K562 (cell line): ENCODE data around the gene ITGA1. TPM values are rescaled to one million over a fixed set of nuclear protein-coding genes. Genes with fewer than 3 reads are reported as not detected.

Experiments used
- ATAC-seq: fragments of 200-7000 bp; cut with Tn5 transposase; 3 replicates; pipeline ENCODE4 v1.9.1; 2020; ENCODE audit warnings: moderate library complexity
- BruUV-seq: library from RNA; stranded (reverse); fragments of 400-500 nt; replicated peaks from 2 replicates; lab custom pipeline; 2021; lab: Mats Ljungman, UMichigan
- CTCF ChIA-PET: fragments of 300-600 bp; formaldehyde crosslinking; extraction: SDS; loops from one replicate; lab custom pipeline; 2021; ENCODE audit warnings: low intra/inter-chr PET ratio; lab: Yijun Ruan, JAX
- POLR2A ChIA-PET: fragments of 300-600, 350-650 bp; sonication (Branson Sonifier 250); formaldehyde crosslinking; extraction: SDS; loops from one replicate; lab custom pipeline; 2021; ENCODE audit warnings: antibody characterized with exemption, inconsistent platforms; lab: Yijun Ruan, JAX
- DNase-seq, 4 experiments: peaks; one replicate each; pipeline versions ENCODE4 v3.0.0 to v3.0.0-alpha.2; 2011 to 2018; ENCODE audit warnings: low spot score in 3 of 4, mixed read lengths in 3 of 4; ENCODE audit errors: extremely low read depth in 1 of 4
- FAIRE-seq: peaks from 2 replicates; lab custom pipeline; 2011; peaks lifted over from hg19 to GRCh38; lab: Jason Lieb, UNC
- H2AFZ ChIP-seq: 2 replicates; pipeline ENCODE4 v1.6.0; 2011; ENCODE audit warnings: low read depth, low read length, control low read depth, inconsistent platforms
- H3K27ac ChIP-seq: fragments of 200-600 bp; 3 replicates; pipeline ENCODE4 v1.8.0; 2011; ENCODE audit warnings: low read depth, mild to moderate bottlenecking, control low read depth, inconsistent platforms, low read length, moderate library complexity, mixed read lengths; ENCODE audit errors: extremely low read depth
- H3K27me3 ChIP-seq, 2 experiments: fragments of 300-600 bp in 1 of 2; 2 replicates in 1 of 2; 3 replicates in 1 of 2; pipeline versions ENCODE4 v1.6.0 to v1.8.0; 2011; ENCODE audit warnings: inconsistent platforms in 2 of 2, low read length in 2 of 2, mild to moderate bottlenecking in 1 of 2, mixed read lengths in 1 of 2, moderate library complexity in 1 of 2; ENCODE audit not compliant: control insufficient read depth in 2 of 2, insufficient read depth in 2 of 2
- H3K36me3 ChIP-seq: fragments of 300-600 bp; 3 replicates; pipeline ENCODE4 v1.8.0; 2011; ENCODE audit warnings: mild to moderate bottlenecking, low read length, inconsistent platforms; ENCODE audit not compliant: control insufficient read depth, insufficient read depth
- H3K4me1 ChIP-seq, 2 experiments: fragments of 200-600 bp in 1 of 2; replicated peaks in 1 of 2; 2 replicates in 1 of 2; 3 replicates in 1 of 2; pipeline versions ENCODE4 v1.5.1 to v1.8.0; 2011; ENCODE audit warnings: inconsistent platforms in 2 of 2, low read length in 2 of 2, mild to moderate bottlenecking in 1 of 2, mixed read lengths in 1 of 2, moderate library complexity in 1 of 2; ENCODE audit not compliant: control insufficient read depth in 2 of 2, insufficient read depth in 2 of 2
- H3K4me2 ChIP-seq: 2 replicates; pipeline ENCODE4 v1.6.1; 2011; ENCODE audit warnings: low read length, control low read depth, inconsistent platforms, mixed read lengths; ENCODE audit not compliant: insufficient read depth
- H3K4me3 ChIP-seq: fragments of 200-600 bp; sonication (generic), shearing (Covaris generic); 2 replicates; pipeline ENCODE4 v1.5.1; 2016; ENCODE audit warnings: control low read depth, inconsistent platforms
- H3K79me2 ChIP-seq: fragments of 200-600 bp; 3 replicates; pipeline ENCODE4 v1.8.0; 2011; ENCODE audit warnings: low read length, inconsistent platforms; ENCODE audit not compliant: control insufficient read depth, insufficient read depth
- H3K9ac ChIP-seq, 2 experiments: 2 replicates each; pipeline versions ENCODE4 v1.6.0 to v1.6.1; 2011; ENCODE audit warnings: low read depth in 2 of 2, low read length in 2 of 2, control low read depth in 1 of 2, inconsistent platforms in 1 of 2, mild to moderate bottlenecking in 1 of 2, mixed read lengths in 1 of 2; ENCODE audit not compliant: insufficient read depth in 1 of 2
- H3K9me1 ChIP-seq: one replicate; pipeline ENCODE4 v1.6.0; 2011; ENCODE audit warnings: inconsistent platforms, mild to moderate bottlenecking, low read length, moderate library complexity; ENCODE audit not compliant: control insufficient read depth, insufficient read depth
- H3K9me3 ChIP-seq: replicated peaks from 2 replicates; pipeline ENCODE4 v1.5.1; 2011; ENCODE audit warnings: low read depth, low read length, inconsistent platforms; ENCODE audit not compliant: control insufficient read depth, insufficient read depth
- H4K20me1 ChIP-seq: replicated peaks from 2 replicates; pipeline ENCODE4 v1.6.1; 2011; ENCODE audit warnings: low read length, inconsistent platforms, mixed read lengths; ENCODE audit not compliant: control insufficient read depth, insufficient read depth
- CSDE1 ChIP-seq, 2 experiments: fragments of 450-650 bp; IDR thresholded peaks; 2 replicates each; pipeline ENCODE4 v1.6.1; 2016; ENCODE audit warnings: mild to moderate bottlenecking in 1 of 2
- HBP1 ChIP-seq: fragments of 450-650 bp; formaldehyde crosslinking; IDR thresholded peaks from 2 replicates; pipeline ENCODE4 v1.4.0; 2022; ENCODE audit warnings: missing genetic modification characterization
- HLTF ChIP-seq: fragments of 450-650 bp; IDR thresholded peaks from 2 replicates; pipeline ENCODE4 v1.6.1; 2016
- ILK ChIP-seq: fragments of 450-650 bp; IDR thresholded peaks from 2 replicates; pipeline ENCODE4 v1.6.1; 2016; ENCODE audit warnings: missing genetic modification characterization, low read depth, mild to moderate bottlenecking, missing compliant biosample characterization, moderate library complexity, borderline replicate concordance
- MTF1 ChIP-seq: fragments of 250-450 bp; sonication (Bioruptor Pico); IDR thresholded peaks from 2 replicates; pipeline ENCODE4 v1.9.0; 2021; ENCODE audit warnings: moderate library complexity, mild to moderate bottlenecking, inconsistent platforms, borderline replicate concordance
- PCBP2 ChIP-seq: fragments of 200-400 bp; formaldehyde crosslinking; IDR thresholded peaks from 2 replicates; pipeline ENCODE4 v1.6.1; 2018; ENCODE audit warnings: low read length, low read depth, mild to moderate bottlenecking, moderate library complexity; ENCODE audit not compliant: poor library complexity, severe bottlenecking
- TGIF2 ChIP-seq: sonication (generic); formaldehyde crosslinking; IDR thresholded peaks from 2 replicates; pipeline ENCODE4 v1.8.1; 2022; ENCODE audit warnings: mild to moderate bottlenecking, missing genetic modification reagents, moderate library complexity
- WHSC1 ChIP-seq: IDR thresholded peaks from one replicate; pipeline ENCODE4 v1.6.1; 2012; ENCODE audit warnings: low read length, control low read depth, inconsistent platforms
- ZNF197 ChIP-seq: fragments of 200-800 bp; sonication (Bioruptor generic); IDR thresholded peaks from 2 replicates; pipeline ENCODE4 v1.6.1; 2016; ENCODE audit warnings: low read depth, missing genetic modification characterization, missing compliant biosample characterization
- WGBS: fragments of 100-300 bp; shearing (Covaris generic); methylation state at CpG from one replicate; pipeline ENCODE4 v1.1.6; 2016; ENCODE audit warnings: low coverage, mixed read lengths; ENCODE audit not compliant: insufficient coverage; ENCODE audit errors: missing lambda C conversion rate; 5-methylcytosine and 5-hydroxymethylcytosine counted together
- in situ Hi-C: fragments of 300-500 bp; cut with MboI; formaldehyde crosslinking; loops from 4 replicates; pipeline ENCODE4 v1.15.0; 2018; ENCODE audit warnings: inconsistent platforms, mixed read lengths
- intact Hi-C: fragments of 100-400 bp; cut with micrococcal nuclease; formaldehyde crosslinking; loops from 2 replicates; pipeline ENCODE4 v1.14.2; 2022
- polyA plus RNA-seq, 8 experiments: library from polyadenylated mRNA; depleted of rRNA in 4 of 8; stranded (reverse) in 5 of 8; unstranded in 3 of 8; fragments of >200 nt; fragmentation: Nextera tagmentation in 2 of 8; fragmentation: Illumina TruSeq in 1 of 8; extraction: Ambion mirVana in 2 of 8; extraction: Trizol in 1 of 8; gene quantifications; 2 replicates each; pipeline versions ENCODE4 v1.2.1 to v1.2.3, GENCODE V29; 2011 to 2014; ENCODE audit warnings: inconsistent platforms in 1 of 8, missing spikeins in 1 of 8
- total RNA-seq, 7 experiments: library from RNA; depleted of rRNA in 6 of 7; stranded (reverse); fragments of >200 nt in 6 of 7; fragmentation: Illumina TruSeq in 2 of 7; extraction: Trizol in 2 of 7; gene quantifications; 2 replicates each; pipeline versions ENCODE4 v1.2.1 to v1.2.3, GENCODE V29; 2011 to 2021; ENCODE audit warnings: low replicate concordance in 1 of 7

The ITGA1 gene
- total and polyA plus RNA-seq, 9 of the 15 experiments (the other 6 are each of a cell fraction or from before 2014, with no cell fraction given): 0.04 to 0.22 TPM; not detected in 7

GRCh38 chr5:53002491-53002890 is 214.8 kb downstream of the ITGA1 start:
- intact Hi-C loops (no loop called here), in situ Hi-C loops (no loop called here)
- Histone ChIP-seq H3K9ac (no peak overlapping the region), H3K4me2 (no peak overlapping the region), H3K36me3 (no peaks in the 10 kb centered on the region), H3K27ac (no peak overlapping the region), H3K9me3 (no peaks in the 10 kb centered on the region), H2AFZ (no peak overlapping the region), H3K9me1 (no peaks in the 10 kb centered on the region), H3K27me3 (no peaks in the 10 kb centered on the region), H4K20me1 (no peaks in the 10 kb centered on the region), H3K79me2 (no peaks in the 10 kb centered on the region), H3K4me3 (no peak overlapping the region), H3K4me1 (no peaks in the 10 kb centered on the region)
- TF ChIP-seq ILK (tag): no peak
- TF ChIP-seq PCBP2: no peak
- no peak for TF ChIP-seq ZNF197 (CRISPR knock-in tag)
- TF ChIP-seq HBP1 (CRISPR knock-in tag): no peak
- TF ChIP-seq TGIF2 (CRISPR knock-in tag): no peak
- TF ChIP-seq HLTF: no peak
- TF ChIP-seq WHSC1: no peak
- no peak for TF ChIP-seq CSDE1 (IDR thresholded peaks at IDR 0.05)
- no peak for TF ChIP-seq MTF1 (CRISPR knock-in tag)
- ATAC-seq (no peak), FAIRE-seq (no peak), DNase-seq (no peak)
- POLR2A ChIA-PET: interaction anchor here (0.7 kb wide), 1 partner anchor 124 kb away, joined by 3 read pairs; no protein-coding TSS in a partner anchor
- CTCF ChIA-PET: no interaction called here
- BruUV-seq: no TSS peak
- WGBS: 0% methylated on average over 1 of the region's 1 CpG
